Raji (cell line): Measurements from ENCODE around the gene B3GNT9.

ENCODE experiments used
- POLR2A ChIP-seq: IDR thresholded peaks from 2 replicates; pipeline ENCODE4 v1.6.1; 2011; ENCODE audit warnings: low read depth, low read length, control low read depth; ENCODE audit not compliant: insufficient read depth

The B3GNT9 gene

GRCh38 chr16:67154578-67155294 lies 3.9 kb upstream of the B3GNT9 start:
- no peak for TF ChIP-seq POLR2A

GRCh38 chr16:67151431-67152097 lies 766 bp upstream of the B3GNT9 start:
- no peak for TF ChIP-seq POLR2A

GRCh38 chr16:67150047-67150832 lies 558 bp downstream of the B3GNT9 start:
- no peak for TF ChIP-seq POLR2A

- no peak for TF ChIP-seq POLR2A
Observed at GRCh38 chr16:67149276-67150046, 1.3 kb downstream of the B3GNT9 start.

- no peak for TF ChIP-seq POLR2A
Observed at GRCh38 chr16:67148656-67149275, 2.0 kb downstream of the B3GNT9 start.

- no peak for TF ChIP-seq POLR2A
Observed at GRCh38 chr16:67148221-67148620, 2.6 kb downstream of the B3GNT9 start.

GRCh38 chr16:67147437-67148140 lies 3.2 kb downstream of the B3GNT9 start:
- no peak for TF ChIP-seq POLR2A

- TF ChIP-seq POLR2A: no peak
Observed at GRCh38 chr16:67146523-67147357, 4.1 kb downstream of the B3GNT9 start.

GRCh38 chr16:67145746-67146145 lies 5.1 kb downstream of the B3GNT9 start:
- no peak for TF ChIP-seq POLR2A

GRCh38 chr16:67144943-67145342 lies 5.9 kb downstream of the B3GNT9 start:
- TF ChIP-seq POLR2A: no peak

- no peak for TF ChIP-seq POLR2A
Observed at GRCh38 chr16:67142342-67142741, 8.5 kb downstream of the B3GNT9 start.

- no peak for TF ChIP-seq POLR2A
Observed at GRCh38 chr16:67141391-67141790, 9.4 kb downstream of the B3GNT9 start.

GRCh38 chr16:67137605-67138004 lies 13.2 kb downstream of the B3GNT9 start:
- no peak for TF ChIP-seq POLR2A
